Spleen (tissue), 11 donors: ENCODE data around the gene TMEM129. TPM values are rescaled to one million over a fixed set of nuclear protein-coding genes. Genes with fewer than 3 reads are reported as not detected.
A peak's percentile ranks its signal among the peaks of the same experiment; 100 is the strongest.

Experiments used
- DNase-seq: peaks from one replicate; pipeline ENCODE4 v3.0.0-alpha.2; 2020
- H3K27ac ChIP-seq, 8 donors: fragments of 200-600 bp; sonication (generic) in 7 of 8; 1 replicate in 4 of 8; 2 replicates in 4 of 8; pipeline versions ENCODE4 v1.5.0 to v1.8.0; 2016 to 2021; ENCODE audit warnings: inconsistent platforms in 4 of 8, mild to moderate bottlenecking in 4 of 8, moderate library complexity in 1 of 8
- H3K27me3 ChIP-seq, 7 donors: fragments of 200-600 bp; sonication (generic) in 6 of 7; replicated peaks in 1 of 7; 1 replicate in 4 of 7; 2 replicates in 3 of 7; pipeline versions ENCODE4 v1.5.0 to v1.8.0; 2016 to 2021; ENCODE audit warnings: inconsistent platforms in 3 of 7, mild to moderate bottlenecking in 1 of 7
- H3K36me3 ChIP-seq, 6 donors: fragments of 200-600 bp; sonication (generic) in 5 of 6; 1 replicate in 4 of 6; 2 replicates in 2 of 6; pipeline versions ENCODE4 v1.5.0 to v1.8.0; 2016 to 2021; ENCODE audit warnings: inconsistent platforms in 2 of 6
- H3K4me1 ChIP-seq, 6 donors: fragments of 200-600 bp; sonication (generic) in 5 of 6; 1 replicate in 3 of 6; 2 replicates in 3 of 6; pipeline versions ENCODE4 v1.5.0 to v1.8.0; 2016 to 2021; ENCODE audit warnings: inconsistent platforms in 3 of 6
- H3K4me3 ChIP-seq, 8 donors: fragments of 200-600 bp; sonication (generic) in 7 of 8; 1 replicate in 4 of 8; 2 replicates in 4 of 8; pipeline versions ENCODE4 v1.5.0 to v1.8.0; 2016 to 2021; ENCODE audit warnings: inconsistent platforms in 4 of 8, mild to moderate bottlenecking in 4 of 8, moderate library complexity in 2 of 8
- H3K9me3 ChIP-seq, 8 donors: fragments of 200-600 bp; sonication (generic) in 7 of 8; 1 replicate in 4 of 8; 2 replicates in 4 of 8; pipeline versions ENCODE4 v1.5.0 to v1.8.0; 2016 to 2021; ENCODE audit warnings: inconsistent platforms in 4 of 8
- CTCF ChIP-seq, 11 experiments: fragments of 200-600 bp in 7 of 11; fragments of 450-650 bp in 4 of 11; sonication (generic) in 4 of 11; IDR thresholded peaks in 8 of 11; conservative IDR thresholded peaks in 3 of 11; 1 replicate in 7 of 11; 2 replicates in 4 of 11; pipeline versions ENCODE4 v1.4.0 to v1.8.0; 2016 to 2021; ENCODE audit warnings: antibody characterized with exemption in 11 of 11, inconsistent platforms in 4 of 11, mild to moderate bottlenecking in 1 of 11
- POLR2A ChIP-seq, 3 donors: fragments of 450-650 bp; IDR thresholded peaks; one replicate each; pipeline ENCODE4 v1.5.1; 2017; ENCODE audit warnings: antibody characterized with exemption in 3 of 3, mild to moderate bottlenecking in 1 of 3
- POLR2AphosphoS5 ChIP-seq, 3 donors: sonication (generic); formaldehyde crosslinking; IDR thresholded peaks; one replicate each; pipeline ENCODE4 v1.5.1; 2017; ENCODE audit warnings: antibody characterized with exemption in 3 of 3
- WGBS, 5 donors: extraction: QIAGEN DNeasy Blood & Tissue Kit in 3 of 5; methylation state at CpG; one replicate each; pipeline versions ENCODE4 v1.1.5 to v1.1.7; 2013 to 2018; 5-methylcytosine and 5-hydroxymethylcytosine counted together
- intact Hi-C: fragments of 100-400 bp; cut with DNase I; formaldehyde crosslinking; loops from one replicate; pipeline ENCODE4 v1.15.0; 2023; ENCODE audit warnings: low total_unique reads
- polyA plus RNA-seq, 3 donors: library from polyadenylated mRNA; stranded (reverse); fragments of 200-250 nt; gene quantifications; one replicate each; pipeline ENCODE4 v1.2.1, GENCODE V29; 2013
- total RNA-seq, 7 donors: library from RNA; depleted of rRNA in 3 of 7; stranded (reverse); fragments of >200 nt in 3 of 7; fragmentation: NEBNext Ultra II Directional in 4 of 7; extraction: Animal tissue kit (Norgen Biotek cat#: 25700) in 4 of 7; gene quantifications; one replicate each; pipeline versions ENCODE4 v1.1.0 to v1.2.1, GENCODE V29; 2016 to 2021
- donor health status: healthy with polysubstance abuse.
- donor health status: DM: no; HTN: no; CAD: no; lungs with moderate emphysema.
- donor health status: DM: no; HTN: no; CAD: no.
- donor health status: Bipolar disorder and iron deficiency.
- donor health status: healthy.
- donor health status: DM: no; HTN: no; CAD: no.
- donor health status: DM: yes; HTN: yes; CAD: no.

Gene TMEM129
- total and polyA plus RNA-seq, 10 donors: 17.2 to 51.0 (median 32.5) TPM

GRCh38 chr4:1760521-1761071, 39.5 kb upstream of the TMEM129 start:
- TF ChIP-seq CTCF (IDR thresholded peaks at IDR 0.05 in 8 of 11, conservative IDR thresholded peaks at IDR 0.05 in 3 of 11) (no peak), POLR2A (IDR thresholded peaks at IDR 0.05) (no peak), POLR2AphosphoS5 (IDR thresholded peaks at IDR 0.05) (no peak)
- WGBS, 5 donors: 46 to 76% (median 67%) methylated on average over 4 to 25 of the region's 25 CpGs
- peaks cover 0 to 53% (median 30%) of the 10 kb centered on the region in 6 donors for H3K4me1 ChIP-seq
- peaks cover 0 to 37% (median 18%) of the 10 kb centered on the region in 7 donors for H3K27me3 ChIP-seq
- H3K9me3 ChIP-seq: no peaks in the 10 kb centered on the region
- intact Hi-C loops: no loop called here
- peak overlapping the region in 3 of 8 donors; percentile 23 to 53 (median 30) for H3K27ac ChIP-seq
- no peak for DNase-seq
- H3K4me3 ChIP-seq: no peak overlapping the region
- no peaks in the 10 kb centered on the region for H3K36me3 ChIP-seq

GRCh38 chr4:1759818-1760223, 38.7 kb upstream of the TMEM129 start:
- Histone ChIP-seq H3K4me1 (peaks cover 0 to 61% (median 34%) of the 10 kb centered on the region in 6 donors), H3K9me3 (no peaks in the 10 kb centered on the region), H3K36me3 (no peaks in the 10 kb centered on the region), H3K27ac (peak overlapping the region in 4 of 8 donors; percentile 18 to 53 (median 26)), H3K27me3 (peaks cover 0 to 30% (median 18%) of the 10 kb centered on the region in 7 donors), H3K4me3 (no peak overlapping the region)
- TF ChIP-seq CTCF (IDR thresholded peaks at IDR 0.05 in 8 of 11, conservative IDR thresholded peaks at IDR 0.05 in 3 of 11): no peak
- TF ChIP-seq POLR2AphosphoS5 (IDR thresholded peaks at IDR 0.05): peak in 2 of 3 donors; percentile 8 to 32
- 29 to 52% (median 44%) methylated on average over 7 to 13 of the region's 13 CpGs for WGBS, 5 donors
- intact Hi-C loops: no loop called here
- no peak for DNase-seq

GRCh38 chr4:1759170-1759817, 38.2 kb upstream of the TMEM129 start:
- Histone ChIP-seq H3K36me3 (no peaks in the 10 kb centered on the region), H3K27ac (peak overlapping the region in 3 of 8 donors; percentile 23 to 53 (median 30)), H3K9me3 (no peaks in the 10 kb centered on the region), H3K4me1 (peaks cover 0 to 61% (median 34%) of the 10 kb centered on the region in 6 donors), H3K4me3 (no peak overlapping the region), H3K27me3 (peaks cover 0 to 24% (median 13%) of the 10 kb centered on the region in 7 donors)
- DNase-seq: no peak
- WGBS, 5 donors: 81 to 88% (median 84%) methylated on average over 12 to 19 of the region's 19 CpGs
- intact Hi-C loops: no loop called here
- TF ChIP-seq CTCF (IDR thresholded peaks at IDR 0.05 in 8 of 11, conservative IDR thresholded peaks at IDR 0.05 in 3 of 11) (no peak), POLR2A (IDR thresholded peaks at IDR 0.05) (no peak), POLR2AphosphoS5 (IDR thresholded peaks at IDR 0.05) (no peak)
